Kidney epithelial cell (primary cell): Measurements from ENCODE around the gene TRIM71. TPM values are rescaled to one million over a fixed set of nuclear protein-coding genes. Genes with fewer than 3 reads are reported as not detected.

Experiments
- DNase-seq: peaks from one replicate; pipeline ENCODE4 v3.0.0-alpha.2; 2010; ENCODE audit warnings: low read depth
- H3K27me3 ChIP-seq: 2 replicates; pipeline ENCODE4 v1.6.0; 2011; ENCODE audit warnings: low read length; ENCODE audit not compliant: control insufficient read depth, insufficient read depth
- H3K36me3 ChIP-seq: 2 replicates; pipeline ENCODE4 v1.5.1; 2011; ENCODE audit warnings: low read length; ENCODE audit not compliant: control insufficient read depth, insufficient read depth
- H3K4me3 ChIP-seq: 2 replicates; pipeline ENCODE4 v1.5.1; 2011; ENCODE audit warnings: low read depth, mild to moderate bottlenecking, control low read depth, low read length
- total RNA-seq: library from RNA; depleted of rRNA; stranded (reverse); fragments of >200 nt; gene quantifications from 2 replicates; pipeline ENCODE4 v1.2.3, GENCODE V29; 2015
- TF ChIP-seq, protein P1 (sequence below): IDR thresholded peaks from 2 replicates; pipeline ENCODE4 v1.5.1; 2011; ENCODE audit warnings: mild to moderate bottlenecking, moderate library complexity, low read length, control low read depth, inconsistent platforms; ENCODE audit not compliant: insufficient read depth, poor library complexity, severe bottlenecking

Gene TRIM71
- total RNA-seq, 1 donor from 2014 or later = 2.4 TPM

DNA sequence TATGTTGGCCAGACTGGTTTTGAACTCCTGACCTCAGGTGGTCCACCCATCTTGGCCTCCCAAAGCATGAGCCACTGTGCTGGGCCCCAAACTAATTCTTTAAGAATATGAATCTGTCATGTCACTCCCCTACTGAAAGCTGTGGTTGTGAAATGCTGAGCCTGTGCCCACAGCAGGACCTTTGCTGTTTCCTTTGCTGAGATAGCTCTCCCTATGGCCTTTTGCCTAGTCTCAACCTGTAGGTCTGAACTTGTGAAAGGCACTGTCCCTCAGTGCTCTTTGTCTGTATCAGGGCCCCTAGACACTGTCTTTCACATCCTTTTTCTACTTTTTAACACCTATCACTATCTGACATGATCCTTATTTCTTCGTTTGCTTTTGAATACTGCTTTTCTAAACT lies 70.9 kb downstream of the TRIM71 start:
- TF ChIP-seq, protein P1, sequence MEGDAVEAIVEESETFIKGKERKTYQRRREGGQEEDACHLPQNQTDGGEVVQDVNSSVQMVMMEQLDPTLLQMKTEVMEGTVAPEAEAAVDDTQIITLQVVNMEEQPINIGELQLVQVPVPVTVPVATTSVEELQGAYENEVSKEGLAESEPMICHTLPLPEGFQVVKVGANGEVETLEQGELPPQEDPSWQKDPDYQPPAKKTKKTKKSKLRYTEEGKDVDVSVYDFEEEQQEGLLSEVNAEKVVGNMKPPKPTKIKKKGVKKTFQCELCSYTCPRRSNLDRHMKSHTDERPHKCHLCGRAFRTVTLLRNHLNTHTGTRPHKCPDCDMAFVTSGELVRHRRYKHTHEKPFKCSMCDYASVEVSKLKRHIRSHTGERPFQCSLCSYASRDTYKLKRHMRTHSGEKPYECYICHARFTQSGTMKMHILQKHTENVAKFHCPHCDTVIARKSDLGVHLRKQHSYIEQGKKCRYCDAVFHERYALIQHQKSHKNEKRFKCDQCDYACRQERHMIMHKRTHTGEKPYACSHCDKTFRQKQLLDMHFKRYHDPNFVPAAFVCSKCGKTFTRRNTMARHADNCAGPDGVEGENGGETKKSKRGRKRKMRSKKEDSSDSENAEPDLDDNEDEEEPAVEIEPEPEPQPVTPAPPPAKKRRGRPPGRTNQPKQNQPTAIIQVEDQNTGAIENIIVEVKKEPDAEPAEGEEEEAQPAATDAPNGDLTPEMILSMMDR = no peak
- Histone ChIP-seq H3K27me3 (no peaks in the 10 kb centered on the region), H3K4me3 (no peak overlapping the region), H3K36me3 (no peaks in the 10 kb centered on the region)
- no peak for DNase-seq

DNA sequence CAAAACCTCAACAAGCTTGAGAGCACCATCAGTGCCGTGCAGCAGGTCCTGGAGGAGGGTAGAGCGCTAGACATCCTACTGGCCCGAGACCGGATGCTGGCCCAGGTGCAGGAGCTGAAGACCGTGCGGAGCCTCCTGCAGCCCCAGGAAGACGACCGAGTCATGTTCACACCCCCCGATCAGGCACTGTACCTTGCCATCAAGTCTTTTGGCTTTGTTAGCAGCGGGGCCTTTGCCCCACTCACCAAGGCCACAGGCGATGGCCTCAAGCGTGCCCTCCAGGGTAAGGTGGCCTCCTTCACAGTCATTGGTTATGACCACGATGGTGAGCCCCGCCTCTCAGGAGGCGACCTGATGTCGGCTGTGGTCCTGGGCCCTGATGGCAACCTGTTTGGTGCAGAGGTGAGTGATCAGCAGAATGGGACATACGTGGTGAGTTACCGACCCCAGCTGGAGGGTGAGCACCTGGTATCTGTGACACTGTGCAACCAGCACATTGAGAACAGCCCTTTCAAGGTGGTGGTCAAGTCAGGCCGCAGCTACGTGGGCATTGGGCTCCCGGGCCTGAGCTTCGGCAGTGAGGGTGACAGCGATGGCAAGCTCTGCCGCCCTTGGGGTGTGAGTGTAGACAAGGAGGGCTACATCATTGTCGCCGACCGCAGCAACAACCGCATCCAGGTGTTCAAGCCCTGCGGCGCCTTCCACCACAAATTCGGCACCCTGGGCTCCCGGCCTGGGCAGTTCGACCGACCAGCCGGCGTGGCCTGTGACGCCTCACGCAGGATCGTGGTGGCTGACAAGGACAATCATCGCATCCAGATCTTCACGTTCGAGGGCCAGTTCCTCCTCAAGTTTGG lies 72.9 kb downstream of the TRIM71 start:
- DNase-seq = no peak
- TF ChIP-seq, protein P1 = no peak
- Histone ChIP-seq H3K36me3 (no peaks in the 10 kb centered on the region), H3K4me3 (no peak overlapping the region), H3K27me3 (no peaks in the 10 kb centered on the region)

GRCh38 chr3:32891365-32891764 lies 73.6 kb downstream of the TRIM71 start:
- TF ChIP-seq, protein P1 = no peak
- H3K27me3 ChIP-seq = no peaks in the 10 kb centered on the region

DNA sequence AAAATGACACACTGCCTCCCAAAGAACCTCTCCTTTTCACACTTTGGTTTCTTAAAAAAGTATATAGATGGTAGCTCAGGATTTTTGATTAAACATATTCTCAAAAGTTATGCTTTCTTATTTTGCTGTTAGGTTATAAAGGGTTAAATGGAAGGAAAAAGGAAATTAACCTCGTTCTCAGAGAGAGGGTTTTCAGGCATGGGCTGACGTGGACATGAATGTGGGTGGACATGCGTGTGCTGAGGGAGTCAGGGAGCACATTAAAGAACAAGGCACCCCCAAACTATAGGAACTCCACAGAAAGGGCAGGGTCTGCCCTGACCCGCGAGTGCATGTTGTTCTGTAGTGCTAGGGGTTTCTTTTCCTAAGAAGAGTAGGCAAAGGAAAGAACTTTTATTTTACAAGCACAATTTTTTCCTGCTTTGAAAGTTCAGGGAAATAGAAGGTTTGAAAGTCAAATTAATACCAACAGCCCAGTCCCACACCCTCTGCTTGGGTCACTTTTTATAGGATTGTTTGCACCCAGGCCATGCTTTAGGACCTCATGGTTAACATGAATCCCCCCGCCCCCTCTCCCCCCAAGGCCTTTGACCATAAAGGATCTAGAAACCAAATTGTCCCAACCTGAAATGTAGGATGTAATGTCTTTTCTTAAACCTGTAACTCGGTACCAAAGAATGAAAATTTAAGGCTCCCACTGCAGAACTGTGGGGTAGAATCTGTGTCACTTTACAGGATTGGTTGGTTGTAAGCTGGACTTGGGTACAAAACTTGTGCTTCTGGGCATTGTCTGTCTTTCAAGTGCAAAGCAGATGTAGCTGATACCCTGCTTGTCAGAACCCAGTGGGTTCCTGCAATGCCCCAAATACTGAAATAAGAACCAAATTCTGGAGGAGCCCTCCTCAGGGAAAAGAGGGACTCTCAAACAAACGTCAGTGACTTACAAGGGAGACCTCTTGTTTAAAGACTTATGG lies 75.1 kb downstream of the TRIM71 start:
- TF ChIP-seq, protein P1 = no peak
- DNase-seq = no peak
- no peaks in the 10 kb centered on the region for H3K27me3 ChIP-seq
- H3K36me3 ChIP-seq = no peaks in the 10 kb centered on the region
- no peak overlapping the region for H3K4me3 ChIP-seq

More at GRCh38 chr3:32891365-32891764, 73.6 kb downstream of the TRIM71 start:
- H3K4me3 ChIP-seq = no peak overlapping the region
- no peaks in the 10 kb centered on the region for H3K36me3 ChIP-seq
- no peak for DNase-seq

DNA sequence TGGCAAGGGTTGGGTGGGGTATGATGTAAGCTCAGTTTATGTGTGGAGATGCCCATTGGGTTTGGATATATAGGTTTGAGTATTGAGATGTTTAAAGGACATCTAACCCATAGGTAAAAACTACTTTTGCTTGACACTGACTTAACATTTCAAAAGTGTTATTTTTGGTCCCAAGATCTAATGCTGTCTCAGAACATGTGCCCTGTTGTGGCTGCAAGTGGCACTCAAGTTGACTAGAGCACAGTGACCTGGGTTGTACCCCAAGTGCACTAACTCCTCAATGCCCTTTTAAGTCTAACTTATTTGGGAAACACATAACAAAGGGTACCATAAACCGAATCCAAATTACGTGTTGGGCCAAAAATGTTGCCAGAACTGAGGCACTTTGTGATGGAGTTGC lies 77.2 kb downstream of the TRIM71 start:
- no peaks in the 10 kb centered on the region for H3K27me3 ChIP-seq
- TF ChIP-seq, protein P1 = no peak
- H3K36me3 ChIP-seq = no peaks in the 10 kb centered on the region

More for the DNA sequence above, 77.2 kb downstream of the TRIM71 start:
- H3K4me3 ChIP-seq = no peak overlapping the region
- no peak for DNase-seq
